Vagina (tissue), 2 donors: ENCODE measurements around the gene DNAH14. TPM values are rescaled to one million over a fixed set of nuclear protein-coding genes. Genes with fewer than 3 reads are reported as not detected.
"Not testable (repeated sequence)": the region's sequence is repeated elsewhere in the genome, so short reads cannot be mapped to it uniquely, and the experiment has no call there.

Experiments used
- DNase-seq, 2 donors: peaks; one replicate each; pipeline ENCODE4 v3.0.0-alpha.2; 2017; ENCODE audit errors: extremely low spot score in 2 of 2
- H3K27ac ChIP-seq: fragments of 200-600 bp; sonication (generic); one replicate; pipeline ENCODE4 v1.5.1; 2019
- H3K27me3 ChIP-seq: fragments of 200-600 bp; sonication (generic); one replicate; pipeline ENCODE4 v1.5.1; 2019
- H3K36me3 ChIP-seq, 2 donors: fragments of 200-600 bp; sonication (generic); one replicate each; pipeline ENCODE4 v1.5.1; 2017 to 2019
- H3K4me1 ChIP-seq: fragments of 200-600 bp; sonication (generic); one replicate; pipeline ENCODE4 v1.5.1; 2019
- H3K4me3 ChIP-seq, 2 donors: fragments of 200-600 bp; sonication (generic); 1 replicate in 1 of 2; 2 replicates in 1 of 2; pipeline ENCODE4 v1.5.1; 2016 to 2019
- H3K9me3 ChIP-seq: fragments of 200-600 bp; sonication (generic); one replicate; pipeline ENCODE4 v1.5.1; 2019
- POLR2A ChIP-seq, 2 donors: fragments of 450-650 bp; IDR thresholded peaks; one replicate each; pipeline ENCODE4 v1.6.1; 2017; ENCODE audit warnings: antibody characterized with exemption in 2 of 2, mild to moderate bottlenecking in 2 of 2, moderate library complexity in 2 of 2
- POLR2AphosphoS5 ChIP-seq, 2 donors: sonication (generic); formaldehyde crosslinking; IDR thresholded peaks; one replicate each; pipeline ENCODE4 v1.9.0; 2017; ENCODE audit warnings: antibody characterized with exemption in 2 of 2, mild to moderate bottlenecking in 2 of 2, low read depth in 1 of 2; ENCODE audit not compliant: insufficient read depth in 1 of 2
- intact Hi-C: fragments of 100-400 bp; cut with DNase I; formaldehyde crosslinking; loops from one replicate; pipeline ENCODE4 v1.15.1; 2023
- total RNA-seq: library from RNA; depleted of rRNA; stranded (reverse); fragments of >200 nt; gene quantifications from one replicate; pipeline ENCODE4 v1.2.3, GENCODE V29; 2016
- TF ChIP-seq, protein P1 (sequence below), 3 experiments: fragments of 450-650 bp in 2 of 3; fragments of 200-600 bp in 1 of 3; sonication (generic) in 1 of 3; IDR thresholded peaks; one replicate each; pipeline ENCODE4 v1.5.1; 2017 to 2019; ENCODE audit warnings: antibody characterized with exemption in 3 of 3, mild to moderate bottlenecking in 2 of 3, moderate library complexity in 2 of 3

The DNAH14 gene
- total RNA-seq, 1 donor from 2014 or later, result 5.6 TPM

GRCh38 chr1:224883091-224883490 lies 46.4 kb upstream of the DNAH14 start:
- H3K36me3 ChIP-seq, result no peaks in the 10 kb centered on the region
- no peak for TF ChIP-seq POLR2A (IDR thresholded peaks at IDR 0.05)
- TF ChIP-seq, protein P1, sequence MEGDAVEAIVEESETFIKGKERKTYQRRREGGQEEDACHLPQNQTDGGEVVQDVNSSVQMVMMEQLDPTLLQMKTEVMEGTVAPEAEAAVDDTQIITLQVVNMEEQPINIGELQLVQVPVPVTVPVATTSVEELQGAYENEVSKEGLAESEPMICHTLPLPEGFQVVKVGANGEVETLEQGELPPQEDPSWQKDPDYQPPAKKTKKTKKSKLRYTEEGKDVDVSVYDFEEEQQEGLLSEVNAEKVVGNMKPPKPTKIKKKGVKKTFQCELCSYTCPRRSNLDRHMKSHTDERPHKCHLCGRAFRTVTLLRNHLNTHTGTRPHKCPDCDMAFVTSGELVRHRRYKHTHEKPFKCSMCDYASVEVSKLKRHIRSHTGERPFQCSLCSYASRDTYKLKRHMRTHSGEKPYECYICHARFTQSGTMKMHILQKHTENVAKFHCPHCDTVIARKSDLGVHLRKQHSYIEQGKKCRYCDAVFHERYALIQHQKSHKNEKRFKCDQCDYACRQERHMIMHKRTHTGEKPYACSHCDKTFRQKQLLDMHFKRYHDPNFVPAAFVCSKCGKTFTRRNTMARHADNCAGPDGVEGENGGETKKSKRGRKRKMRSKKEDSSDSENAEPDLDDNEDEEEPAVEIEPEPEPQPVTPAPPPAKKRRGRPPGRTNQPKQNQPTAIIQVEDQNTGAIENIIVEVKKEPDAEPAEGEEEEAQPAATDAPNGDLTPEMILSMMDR (IDR thresholded peaks at IDR 0.05), result no peak
- TF ChIP-seq POLR2AphosphoS5 (IDR thresholded peaks at IDR 0.05; ENCODE audit: insufficient read depth in 1 of 2, low read depth in 1 of 2), result no peak
- H3K9me3 ChIP-seq, result no peaks in the 10 kb centered on the region
- no peaks in the 10 kb centered on the region for H3K27me3 ChIP-seq
- no peaks in the 10 kb centered on the region for H3K4me1 ChIP-seq
- no peak overlapping the region for H3K4me3 ChIP-seq
- H3K27ac ChIP-seq, result no peak overlapping the region
- intact Hi-C loops, result no loop called here
- no peak for DNase-seq

GRCh38 chr1:224884361-224884801 lies 45.1 kb upstream of the DNAH14 start:
- Histone ChIP-seq H3K27ac (no peak overlapping the region), H3K4me1 (no peaks in the 10 kb centered on the region), H3K4me3 (no peak overlapping the region), H3K27me3 (no peaks in the 10 kb centered on the region), H3K9me3 (no peaks in the 10 kb centered on the region), H3K36me3 (no peaks in the 10 kb centered on the region)
- TF ChIP-seq POLR2A (IDR thresholded peaks at IDR 0.05) (no peak), POLR2AphosphoS5 (IDR thresholded peaks at IDR 0.05; ENCODE audit: insufficient read depth in 1 of 2, low read depth in 1 of 2) (no peak)
- TF ChIP-seq, protein P1 (IDR thresholded peaks at IDR 0.05), result no peak
- no peak for DNase-seq
- intact Hi-C loops, result no loop called here

DNA sequence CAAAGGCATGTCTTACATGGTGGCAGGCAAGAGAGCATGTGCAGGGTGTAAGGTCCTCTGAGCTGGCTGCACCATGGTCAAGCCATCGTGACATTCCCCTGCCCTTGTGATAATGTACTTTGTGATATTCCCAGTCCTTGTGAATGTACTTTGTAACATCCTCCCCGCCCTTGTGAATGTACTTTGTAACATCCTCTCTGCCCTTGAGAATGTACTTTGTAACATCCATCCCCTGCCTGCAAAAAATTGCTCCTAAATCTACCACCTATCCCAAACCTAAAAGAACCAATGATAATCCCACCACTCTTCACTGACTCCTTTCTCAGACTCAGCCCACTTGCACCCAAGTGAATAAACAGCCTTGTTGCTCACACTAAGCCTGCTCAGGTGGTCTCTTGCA lies 44.1 kb upstream of the DNAH14 start:
- H3K27me3 ChIP-seq, H3K4me1 ChIP-seq, DNase-seq, H3K36me3 ChIP-seq, H3K9me3 ChIP-seq, H3K4me3 ChIP-seq, H3K27ac ChIP-seq, intact Hi-C loops: not testable (repeated sequence)

- Histone ChIP-seq H3K27ac (no peak overlapping the region), H3K27me3 (no peaks in the 10 kb centered on the region), H3K9me3 (no peaks in the 10 kb centered on the region), H3K4me1 (no peaks in the 10 kb centered on the region), H3K4me3 (no peak overlapping the region), H3K36me3 (no peaks in the 10 kb centered on the region)
- DNase-seq, result no peak
- intact Hi-C loops, result no loop called here
- TF ChIP-seq POLR2A (IDR thresholded peaks at IDR 0.05) (no peak), POLR2AphosphoS5 (IDR thresholded peaks at IDR 0.05; ENCODE audit: insufficient read depth in 1 of 2, low read depth in 1 of 2) (no peak)
- TF ChIP-seq, protein P1 (IDR thresholded peaks at IDR 0.05), result no peak
Measured at GRCh38 chr1:224894915-224895314, 34.6 kb upstream of the DNAH14 start.

GRCh38 chr1:224896130-224896781 lies 33.2 kb upstream of the DNAH14 start:
- no peaks in the 10 kb centered on the region for H3K4me1 ChIP-seq
- intact Hi-C loops, result no loop called here
- no peaks in the 10 kb centered on the region for H3K9me3 ChIP-seq
- H3K4me3 ChIP-seq, result no peak overlapping the region
- H3K27me3 ChIP-seq, result no peaks in the 10 kb centered on the region
- TF ChIP-seq POLR2AphosphoS5 (IDR thresholded peaks at IDR 0.05; ENCODE audit: insufficient read depth in 1 of 2, low read depth in 1 of 2), result no peak
- TF ChIP-seq POLR2A (IDR thresholded peaks at IDR 0.05), result no peak
- no peak overlapping the region for H3K27ac ChIP-seq
- no peaks in the 10 kb centered on the region for H3K36me3 ChIP-seq
- no peak for DNase-seq

DNA sequence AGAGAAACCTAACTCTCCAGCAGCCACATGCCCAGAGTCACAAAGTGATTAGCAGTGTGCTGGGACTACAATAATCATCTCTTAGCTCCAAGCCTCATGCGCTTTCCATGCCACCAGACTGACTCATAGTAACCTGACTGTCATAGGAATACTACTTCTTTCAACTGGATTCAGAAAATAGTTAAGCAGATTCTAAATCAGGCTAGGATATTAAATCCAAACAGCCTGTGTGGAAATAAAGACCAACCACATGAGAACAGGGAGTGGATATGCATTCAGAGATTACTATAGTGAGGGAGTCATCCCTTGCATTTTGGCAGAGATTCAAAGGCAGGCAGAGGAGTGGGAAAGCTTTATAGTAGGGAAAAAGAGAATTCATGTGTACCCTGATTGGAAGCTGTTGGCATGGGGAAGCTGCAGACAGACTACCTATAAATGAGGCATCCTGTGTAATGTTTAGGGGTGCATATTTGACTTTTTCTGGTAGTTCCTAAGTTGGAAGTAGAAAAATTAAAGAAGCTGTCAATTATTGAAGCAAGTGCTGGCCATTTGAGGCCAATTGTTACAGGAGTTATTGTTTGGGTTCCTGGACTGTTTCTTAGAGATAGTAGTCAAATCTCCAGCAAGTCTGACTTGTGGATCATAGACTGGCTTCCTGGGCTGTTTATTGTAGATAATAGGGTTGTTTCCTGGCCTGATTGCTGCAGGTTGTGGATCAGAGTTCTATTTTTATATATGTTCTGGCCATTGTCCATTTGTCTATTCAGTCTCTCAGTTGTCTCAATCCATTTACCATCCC lies 31.7 kb upstream of the DNAH14 start:
- Histone ChIP-seq H3K4me3 (no peak overlapping the region), H3K27me3 (no peaks in the 10 kb centered on the region), H3K4me1 (no peaks in the 10 kb centered on the region), H3K9me3 (no peaks in the 10 kb centered on the region), H3K36me3 (no peaks in the 10 kb centered on the region), H3K27ac (no peak overlapping the region)
- intact Hi-C loops, result no loop called here
- TF ChIP-seq POLR2A (IDR thresholded peaks at IDR 0.05) (no peak), POLR2AphosphoS5 (IDR thresholded peaks at IDR 0.05; ENCODE audit: insufficient read depth in 1 of 2, low read depth in 1 of 2) (no peak)
- TF ChIP-seq, protein P1 (IDR thresholded peaks at IDR 0.05), result no peak
- DNase-seq, result no peak
